ENCODE data around the gene ZCCHC8.

GRCh38 chr12:122544537-122544936 lies 43.8 kb upstream of the ZCCHC8 start:
- no peak for TF ChIP-seq CTCF (IDR thresholded peaks at IDR 0.05 in 2 of 3, conservative IDR thresholded peaks at IDR 0.05 in 1 of 3; ENCODE audit: borderline replicate concordance in 1 of 3, insufficient read depth in 1 of 3, low read depth in 2 of 3, low read length in 2 of 3)
- TF ChIP-seq EZH2 (IDR thresholded peaks at IDR 0.05): no peak
- TF ChIP-seq SP1 (IDR thresholded peaks at IDR 0.05; ENCODE audit: low read depth): no peak

All from HCT116 (cell line).